Activated CD8-positive, alpha-beta T cell treated with anti-CD3 and anti-CD28 coated beads for 36 hours (primary cell): ENCODE results near the gene PIGS. TPM values are rescaled to one million over a fixed set of nuclear protein-coding genes. Genes with fewer than 3 reads are reported as not detected.

Experiments used
- ATAC-seq: fragments of 200-7000 bp; cut with Tn5 transposase; one replicate; pipeline ENCODE4 v1.10.0; 2021; ENCODE audit warnings: mild to moderate bottlenecking, moderate library complexity
- CTCF ChIA-PET: fragments of 350-600 bp; sonication (Branson Sonifier 250); formaldehyde crosslinking; loops from one replicate; lab custom pipeline; 2021; ENCODE audit warnings: antibody characterized with exemption; lab: Charles Lee
- POLR2A ChIA-PET: fragments of 350-600 bp; sonication (Branson Sonifier 250); formaldehyde crosslinking; loops from one replicate; lab custom pipeline; 2021; ENCODE audit warnings: antibody characterized with exemption; lab: Charles Lee
- DNase-seq: peaks from one replicate; pipeline ENCODE4 v3.0.0-alpha.2; 2020
- H3K27ac Mint-ChIP-seq: one replicate; pipeline ENCODE4 v1.8.0; 2021; ENCODE audit warnings: mild to moderate bottlenecking, mixed read lengths
- H3K27me3 Mint-ChIP-seq: one replicate; pipeline ENCODE4 v1.8.0; 2021; ENCODE audit warnings: mixed read lengths
- H3K36me3 Mint-ChIP-seq: one replicate; pipeline ENCODE4 v1.8.0; 2021; ENCODE audit warnings: low read depth, mixed read lengths
- H3K4me1 Mint-ChIP-seq: one replicate; pipeline ENCODE4 v1.8.0; 2021; ENCODE audit warnings: low read depth, mixed read lengths
- H3K4me3 Mint-ChIP-seq: one replicate; pipeline ENCODE4 v1.8.0; 2021; ENCODE audit warnings: mild to moderate bottlenecking, moderate library complexity, mixed read lengths
- H3K9me3 Mint-ChIP-seq: one replicate; pipeline ENCODE4 v1.8.0; 2021; ENCODE audit warnings: mixed read lengths
- CTCF ChIP-seq: fragments of 200-600 bp; IDR thresholded peaks from one replicate; pipeline ENCODE4 v1.8.0; 2022; ENCODE audit warnings: antibody characterized with exemption, mild to moderate bottlenecking
- intact Hi-C: fragments of 100-400 bp; cut with micrococcal nuclease; formaldehyde crosslinking; loops from one replicate; pipeline ENCODE4 v1.10.0; 2022
- total RNA-seq, 2 experiments: library from RNA; stranded (reverse); gene quantifications; one replicate each; pipeline ENCODE4 v1.2.3, GENCODE V29; 2021

PIGS gene
- total RNA-seq, 2 experiments from 2014 or later, result 33.8 to 36.9 TPM

- DNase-seq (no peak), ATAC-seq (no peak)
- H3K36me3 Mint-ChIP-seq, result no peaks in the 10 kb centered on the region
- no peaks in the 10 kb centered on the region for H3K4me1 Mint-ChIP-seq
- H3K27ac Mint-ChIP-seq, result no peak within 1 kb of the TSS
- peaks cover 23% of the 10 kb centered on the region for H3K27me3 Mint-ChIP-seq
- TF ChIP-seq CTCF, result no peak
- intact Hi-C loops, result no loop called here
- H3K4me3 Mint-ChIP-seq, result no peak within 1 kb of the TSS
- H3K9me3 Mint-ChIP-seq, result no peaks in the 10 kb centered on the region
- POLR2A ChIA-PET, result no interaction called here
- CTCF ChIA-PET, result interaction anchor here (1.1 kb wide), 1 partner anchor 11 kb away, joined by 4 read pairs; no protein-coding TSS in a partner anchor
These were observed 65.2 kb downstream of the PIGS start, which contains the start of gene FOXN1 for GRCh38 chr17:28505986-28506665. Gene FOXN1, plus strand, starts transcription at chr17:28506348. Its CDS starts 17,622 bp downstream, at chr17:28523970.

- no peaks in the 10 kb centered on the region for H3K9me3 Mint-ChIP-seq
- peaks cover 9% of the 10 kb centered on the region for H3K27me3 Mint-ChIP-seq
- ATAC-seq, result no peak
- no peak overlapping the region for H3K27ac Mint-ChIP-seq
- POLR2A ChIA-PET, result no interaction called here
- CTCF ChIA-PET, result interaction anchor here (1.0 to 2.0 kb wide), 6 partner anchors 8 to 110 kb away, joined by 3 to 8 read pairs (median 4); no protein-coding TSS in a partner anchor
- H3K4me3 Mint-ChIP-seq, result no peak overlapping the region
- TF ChIP-seq CTCF, result no peak
- intact Hi-C loops, result no loop called here
- no peaks in the 10 kb centered on the region for H3K4me1 Mint-ChIP-seq
- no peak for DNase-seq
- no peaks in the 10 kb centered on the region for H3K36me3 Mint-ChIP-seq
These were observed 67.9 kb downstream of the PIGS start for GRCh38 chr17:28503420-28503819.

Other genes starting within 250 kb of the PIGS start
- gene IFT20, start 236.1 kb downstream of the PIGS start, total RNA-seq, result 10 to 100 TPM; 16.7 to 18.8 TPM
- 10 to 100 TPM; 19.5 to 20.9 TPM for gene TNFAIP1, start 235.8 kb downstream of the PIGS start, total RNA-seq
- gene POLDIP2, start 214.0 kb downstream of the PIGS start, total RNA-seq, result 10 to 100 TPM; 87.6 to 88.7 TPM
- not detected for gene SEBOX, start 206.3 kb downstream of the PIGS start, total RNA-seq
- gene VTN, start 201.2 kb downstream of the PIGS start, total RNA-seq, result under 1 TPM in 1 of 2 experiments, not detected in 1; 0.11 TPM
- gene SARM1, start 199.8 kb downstream of the PIGS start, total RNA-seq, result 10 to 100 TPM; 16.7 to 19.8 TPM
- gene SLC46A1, start 165.3 kb downstream of the PIGS start, total RNA-seq, result 1 to 10 TPM; 2.1 to 3.1 TPM
- not detected for gene SLC13A2, start 97.9 kb downstream of the PIGS start, total RNA-seq
- gene FOXN1, start 65.2 kb downstream of the PIGS start, total RNA-seq, result not detected
- gene UNC119, start 18.9 kb downstream of the PIGS start, total RNA-seq, result 10 to 100 TPM; 43.6 to 44.8 TPM
- gene ALDOC, start 5.4 kb upstream of the PIGS start, total RNA-seq, result 100 to 1,000 TPM; 142 to 146 TPM
- 100 to 1,000 TPM; 140 to 141 TPM for gene SPAG5, start 27.5 kb upstream of the PIGS start, total RNA-seq
- gene RSKR, start 42.7 kb upstream of the PIGS start, total RNA-seq, result 10 to 100 TPM; 22.5 to 24.9 TPM
- 100 to 1,000 TPM; 137 to 140 TPM for gene BLTP2, start 73.6 kb upstream of the PIGS start, total RNA-seq
- 10 to 100 TPM; 37.4 to 39.0 TPM for gene SDF2, start 90.4 kb upstream of the PIGS start, total RNA-seq
- 10 to 100 TPM; 60.3 to 63.3 TPM for gene SUPT6H, start 90.7 kb upstream of the PIGS start, total RNA-seq
- gene PROCA1, start 140.4 kb upstream of the PIGS start, total RNA-seq, result 1 to 10 TPM; 5.0 to 5.1 TPM
- gene RAB34, start 146.3 kb upstream of the PIGS start, total RNA-seq, result 10 to 100 TPM in 1 of 2 experiments, 1 to 10 TPM in 1; 9.8 to 14.4 TPM
- 1,000 to 10,000 TPM; 2,633 to 2,644 TPM for gene RPL23A, start 148.5 kb upstream of the PIGS start, total RNA-seq
- 1 to 10 TPM; 6.5 to 8.7 TPM for gene TLCD1, start 154.7 kb upstream of the PIGS start, total RNA-seq
- 1 to 10 TPM; 3.6 to 3.9 TPM for gene NEK8, start 157.3 kb upstream of the PIGS start, total RNA-seq
- gene TRAF4, start 172.5 kb upstream of the PIGS start, total RNA-seq, result 100 to 1,000 TPM; 140 to 151 TPM